ENCODE results near the gene RNF5. TPM values are rescaled to one million over a fixed set of nuclear protein-coding genes. Genes with fewer than 3 reads are reported as not detected.
"Not testable (repeated sequence)": the region's sequence is repeated elsewhere in the genome, so short reads cannot be mapped to it uniquely, and the experiment has no call there.

The RNF5 gene
- total and polyA plus RNA-seq, 2 experiments from 2014 or later = 180 to 232 TPM

DNA sequence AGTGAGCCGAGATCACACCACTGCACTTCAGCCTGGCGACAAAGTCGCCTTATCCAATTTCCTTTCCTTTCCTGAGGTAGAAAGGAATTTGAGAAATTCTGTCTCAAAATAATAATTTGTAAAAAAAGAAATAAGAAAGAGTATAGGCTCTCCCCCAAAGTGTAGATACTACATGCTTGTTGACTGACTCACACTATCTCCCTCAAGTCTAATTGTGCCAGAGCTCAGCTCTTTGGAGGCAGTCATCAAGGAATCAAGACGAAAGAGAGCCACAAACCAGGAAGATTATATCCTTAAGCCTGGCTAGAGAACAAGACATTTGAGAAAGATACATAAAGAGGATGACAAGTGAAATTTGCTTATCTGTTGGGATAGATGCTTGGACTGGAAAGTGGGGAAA, 44.4 kb upstream of the RNF5 start:
- Histone ChIP-seq H3K4me3 (no peak overlapping the region), H3K9me3 (ENCODE audit: low read depth) (no peaks in the 10 kb centered on the region), H3K36me3 (no peaks in the 10 kb centered on the region), H3K27me3 (no peaks in the 10 kb centered on the region), H3K4me1 (ENCODE audit: low read depth) (peaks cover 6% of the 10 kb centered on the region), H3K27ac (no peak overlapping the region)
- TF ChIP-seq CTCF (IDR thresholded peaks at IDR 0.05; ENCODE audit: low read depth, low read length) = no peak
- no peak for DNase-seq (ENCODE audit: low read depth in 1 of 2, low spot score in 1 of 2)

GRCh38 chr6:32137454-32137853, 40.8 kb upstream of the RNF5 start:
- Histone ChIP-seq H3K36me3 (no peaks in the 10 kb centered on the region), H3K4me3 (no peak overlapping the region), H3K4me1 (ENCODE audit: low read depth) (no peaks in the 10 kb centered on the region), H3K27me3 (no peaks in the 10 kb centered on the region), H3K9me3 (ENCODE audit: low read depth) (no peaks in the 10 kb centered on the region), H3K27ac (no peak overlapping the region)
- DNase-seq (ENCODE audit: low read depth in 1 of 2, low spot score in 1 of 2) = no peak
- no peak for TF ChIP-seq CTCF (IDR thresholded peaks at IDR 0.05; ENCODE audit: low read depth, low read length)

DNA sequence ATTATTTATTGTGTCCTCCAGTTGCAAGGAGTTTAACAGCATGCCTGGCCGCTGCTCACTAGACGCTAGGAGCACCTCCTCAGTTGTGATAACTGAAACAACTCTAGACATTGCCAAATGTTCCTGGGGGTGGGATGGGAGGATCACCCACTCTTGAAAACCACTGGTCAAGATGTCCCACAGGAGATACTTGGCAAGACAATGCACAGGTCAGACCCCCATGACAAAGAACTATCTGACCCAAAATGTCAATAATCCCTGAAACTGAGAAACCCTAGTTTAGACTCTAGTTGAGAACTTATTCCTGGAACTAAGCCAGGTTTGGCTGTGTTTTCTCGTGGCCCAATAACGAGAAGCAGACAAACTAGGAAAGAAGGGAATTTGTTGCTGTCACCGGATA, 38.6 kb upstream of the RNF5 start:
- H3K4me3 ChIP-seq = no peak overlapping the region
- TF ChIP-seq CTCF (IDR thresholded peaks at IDR 0.05; ENCODE audit: low read depth, low read length) = no peak
- no peaks in the 10 kb centered on the region for H3K36me3 ChIP-seq
- no peaks in the 10 kb centered on the region for H3K4me1 ChIP-seq (ENCODE audit: low read depth)
- H3K27ac ChIP-seq = peak overlapping the region; percentile 89
- H3K27me3 ChIP-seq = no peaks in the 10 kb centered on the region
- peak in 1 of 2 donors; percentile 41 for DNase-seq (ENCODE audit: low read depth in 1 of 2, low spot score in 1 of 2)
- no peaks in the 10 kb centered on the region for H3K9me3 ChIP-seq (ENCODE audit: low read depth)

DNA sequence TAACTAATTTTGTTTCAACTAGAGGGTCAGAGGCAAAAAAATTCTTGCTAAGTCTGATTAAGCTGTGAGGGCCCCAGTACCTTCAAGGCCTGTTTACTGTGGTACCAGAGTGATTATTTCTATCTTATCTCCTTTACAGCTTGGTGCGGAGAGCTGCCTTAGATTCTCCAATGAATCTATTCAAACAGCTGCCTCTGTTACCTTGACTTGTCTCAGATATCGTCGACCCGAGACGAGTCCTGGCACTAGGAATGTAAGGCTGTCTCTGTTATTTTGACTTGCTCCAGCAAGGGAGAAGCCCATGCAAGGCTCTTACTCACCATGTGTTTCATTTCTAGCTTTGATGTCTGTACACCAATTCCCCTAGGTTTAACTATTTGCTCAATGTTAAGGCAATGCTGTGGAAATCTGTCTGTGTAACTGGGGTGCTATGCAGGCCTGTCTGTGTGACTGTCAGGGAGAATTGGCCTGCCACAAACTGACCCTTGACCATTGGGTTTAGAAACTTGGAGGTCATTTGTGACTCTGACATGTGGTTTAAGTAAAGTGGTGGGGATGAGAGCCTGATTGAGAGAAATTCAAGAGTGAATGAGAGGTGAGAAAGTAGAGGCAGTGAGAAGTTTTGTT, 37.7 kb upstream of the RNF5 start:
- Histone ChIP-seq H3K9me3 (ENCODE audit: low read depth) (no peaks in the 10 kb centered on the region), H3K27ac (peak overlapping the region; percentile 89), H3K36me3 (no peaks in the 10 kb centered on the region), H3K27me3 (no peaks in the 10 kb centered on the region), H3K4me1 (ENCODE audit: low read depth) (no peaks in the 10 kb centered on the region), H3K4me3 (no peak overlapping the region)
- TF ChIP-seq CTCF (IDR thresholded peaks at IDR 0.05; ENCODE audit: low read depth, low read length) = no peak
- no peak for DNase-seq (ENCODE audit: low read depth in 1 of 2, low spot score in 1 of 2)

DNA sequence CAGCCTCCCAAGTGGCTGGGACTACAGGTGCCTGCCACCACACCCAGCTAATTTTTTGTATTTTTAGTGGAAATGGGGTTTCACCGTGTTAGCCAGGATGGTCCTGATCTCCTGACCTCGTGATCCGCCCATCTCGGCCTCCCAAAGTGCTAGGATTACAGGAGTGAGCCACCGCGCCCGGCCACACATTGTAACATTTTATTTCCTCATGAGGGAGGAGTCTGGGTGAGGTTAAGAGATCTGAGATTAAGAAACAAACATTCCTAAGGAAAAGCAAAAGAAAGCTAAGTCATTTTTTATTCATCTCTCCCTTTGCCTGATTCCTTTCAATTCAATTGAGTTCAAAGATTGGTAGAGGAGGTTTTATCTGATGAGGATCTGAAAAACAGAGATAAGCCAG, 34.0 kb upstream of the RNF5 start:
- not testable (repeated sequence) for H3K36me3 ChIP-seq; H3K27me3 ChIP-seq; DNase-seq (ENCODE audit: low read depth in 1 of 2, low spot score in 1 of 2); H3K4me3 ChIP-seq; H3K27ac ChIP-seq; H3K9me3 ChIP-seq (ENCODE audit: low read depth)
- peaks cover 10% of the 10 kb centered on the region for H3K4me1 ChIP-seq (ENCODE audit: low read depth)

GRCh38 chr6:32146287-32146686, 31.9 kb upstream of the RNF5 start:
- Histone ChIP-seq H3K9me3 (ENCODE audit: low read depth) (no peaks in the 10 kb centered on the region), H3K4me3 (no peak overlapping the region), H3K36me3 (no peaks in the 10 kb centered on the region), H3K27me3 (peaks cover 26% of the 10 kb centered on the region), H3K4me1 (ENCODE audit: low read depth) (peaks cover 10% of the 10 kb centered on the region), H3K27ac (peak overlapping the region; percentile 64)
- DNase-seq (ENCODE audit: low read depth in 1 of 2, low spot score in 1 of 2) = peak in 1 of 2 donors; percentile 33
- TF ChIP-seq CTCF (IDR thresholded peaks at IDR 0.05; ENCODE audit: low read depth, low read length) = no peak
